ENCODE results near the gene AGBL1. TPM values are rescaled to one million over a fixed set of nuclear protein-coding genes. Genes with fewer than 3 reads are reported as not detected.

AGBL1 gene
- total and polyA plus RNA-seq, 2 experiments from 2014 or later: 0.06 to 0.11 TPM

DNA sequence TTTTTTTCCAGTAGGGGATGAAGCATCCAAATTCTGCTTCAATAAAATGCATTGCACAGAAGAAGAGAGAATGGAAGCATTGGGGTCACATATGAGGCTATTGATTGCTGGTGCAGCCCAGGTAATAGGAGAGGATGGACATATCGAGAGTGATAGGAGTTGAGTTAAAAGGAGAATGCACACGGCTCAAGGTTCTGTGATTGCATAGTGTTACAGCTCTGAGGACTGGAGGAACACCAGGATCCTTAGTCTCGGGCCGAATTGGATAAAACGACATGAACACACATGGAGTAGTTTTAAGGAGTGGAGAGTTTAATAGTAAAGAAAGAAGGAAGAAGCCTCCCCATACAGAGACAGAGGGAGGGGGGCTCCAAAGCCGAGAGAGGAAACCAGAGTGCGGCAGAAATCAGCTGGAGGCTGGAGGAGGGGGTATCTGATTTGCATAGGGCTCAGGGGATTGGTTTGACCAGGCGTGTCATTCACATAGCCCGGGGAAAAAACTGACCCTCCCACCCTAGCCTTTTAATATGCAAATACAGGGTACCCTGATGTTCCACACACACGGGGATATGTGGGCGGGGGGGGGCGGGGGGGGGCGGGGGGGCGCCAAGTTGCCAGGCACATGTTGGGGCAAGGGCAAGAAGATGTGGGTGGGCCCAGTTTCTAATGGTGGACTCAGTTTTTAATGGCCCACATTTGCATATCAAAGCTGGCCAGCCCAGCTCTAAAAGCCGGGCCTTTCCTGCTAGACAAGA is 156.9 kb downstream of the AGBL1 start:
- DNase-seq (ENCODE audit: low read depth in 1 of 2, low spot score in 1 of 2): peak in 1 of 2 donors; percentile 23
- H3K4me1 ChIP-seq (ENCODE audit: low read depth): no peaks in the 10 kb centered on the region
- H3K9me3 ChIP-seq (ENCODE audit: low read depth): no peaks in the 10 kb centered on the region
- H3K27ac ChIP-seq: no peak overlapping the region
- TF ChIP-seq, protein P1, sequence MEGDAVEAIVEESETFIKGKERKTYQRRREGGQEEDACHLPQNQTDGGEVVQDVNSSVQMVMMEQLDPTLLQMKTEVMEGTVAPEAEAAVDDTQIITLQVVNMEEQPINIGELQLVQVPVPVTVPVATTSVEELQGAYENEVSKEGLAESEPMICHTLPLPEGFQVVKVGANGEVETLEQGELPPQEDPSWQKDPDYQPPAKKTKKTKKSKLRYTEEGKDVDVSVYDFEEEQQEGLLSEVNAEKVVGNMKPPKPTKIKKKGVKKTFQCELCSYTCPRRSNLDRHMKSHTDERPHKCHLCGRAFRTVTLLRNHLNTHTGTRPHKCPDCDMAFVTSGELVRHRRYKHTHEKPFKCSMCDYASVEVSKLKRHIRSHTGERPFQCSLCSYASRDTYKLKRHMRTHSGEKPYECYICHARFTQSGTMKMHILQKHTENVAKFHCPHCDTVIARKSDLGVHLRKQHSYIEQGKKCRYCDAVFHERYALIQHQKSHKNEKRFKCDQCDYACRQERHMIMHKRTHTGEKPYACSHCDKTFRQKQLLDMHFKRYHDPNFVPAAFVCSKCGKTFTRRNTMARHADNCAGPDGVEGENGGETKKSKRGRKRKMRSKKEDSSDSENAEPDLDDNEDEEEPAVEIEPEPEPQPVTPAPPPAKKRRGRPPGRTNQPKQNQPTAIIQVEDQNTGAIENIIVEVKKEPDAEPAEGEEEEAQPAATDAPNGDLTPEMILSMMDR (IDR thresholded peaks at IDR 0.05; ENCODE audit: low read depth, low read length): no peak
- no peaks in the 10 kb centered on the region for H3K27me3 ChIP-seq
- no peaks in the 10 kb centered on the region for H3K36me3 ChIP-seq
- no peak overlapping the region for H3K4me3 ChIP-seq

DNA sequence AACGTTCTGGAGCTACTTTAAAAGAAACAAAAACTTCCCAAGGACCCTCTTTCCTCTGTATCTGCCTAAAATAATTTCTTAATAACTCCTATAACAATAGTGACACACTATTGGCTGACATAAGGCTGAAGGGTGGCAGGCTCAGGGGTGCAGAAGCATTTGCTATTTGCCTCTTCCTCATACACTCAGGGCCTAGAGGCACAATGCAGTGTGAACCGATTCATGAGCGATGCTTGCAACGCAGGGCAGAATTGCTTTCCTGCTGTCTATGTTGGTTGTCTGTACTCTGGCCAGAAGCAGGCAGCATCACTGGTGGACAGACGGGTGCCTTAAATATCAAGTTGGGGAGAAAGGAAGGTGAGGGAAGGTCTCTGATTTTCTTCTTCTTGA is 157.4 kb downstream of the AGBL1 start:
- Histone ChIP-seq H3K4me3 (no peak overlapping the region), H3K27me3 (no peaks in the 10 kb centered on the region), H3K9me3 (ENCODE audit: low read depth) (no peaks in the 10 kb centered on the region), H3K4me1 (ENCODE audit: low read depth) (no peaks in the 10 kb centered on the region), H3K27ac (no peak overlapping the region), H3K36me3 (no peaks in the 10 kb centered on the region)
- no peak for DNase-seq (ENCODE audit: low read depth in 1 of 2, low spot score in 1 of 2)
- TF ChIP-seq, protein P1 (IDR thresholded peaks at IDR 0.05; ENCODE audit: low read depth, low read length): no peak

GRCh38 chr15:86247249-86247955 is 167.7 kb downstream of the AGBL1 start:
- Histone ChIP-seq H3K4me1 (ENCODE audit: low read depth) (no peaks in the 10 kb centered on the region), H3K9me3 (ENCODE audit: low read depth) (no peaks in the 10 kb centered on the region), H3K36me3 (no peaks in the 10 kb centered on the region), H3K27ac (no peak overlapping the region), H3K4me3 (no peak overlapping the region), H3K27me3 (no peaks in the 10 kb centered on the region)
- DNase-seq (ENCODE audit: low read depth in 1 of 2, low spot score in 1 of 2): no peak
- TF ChIP-seq, protein P1 (IDR thresholded peaks at IDR 0.05; ENCODE audit: low read depth, low read length): no peak

DNA sequence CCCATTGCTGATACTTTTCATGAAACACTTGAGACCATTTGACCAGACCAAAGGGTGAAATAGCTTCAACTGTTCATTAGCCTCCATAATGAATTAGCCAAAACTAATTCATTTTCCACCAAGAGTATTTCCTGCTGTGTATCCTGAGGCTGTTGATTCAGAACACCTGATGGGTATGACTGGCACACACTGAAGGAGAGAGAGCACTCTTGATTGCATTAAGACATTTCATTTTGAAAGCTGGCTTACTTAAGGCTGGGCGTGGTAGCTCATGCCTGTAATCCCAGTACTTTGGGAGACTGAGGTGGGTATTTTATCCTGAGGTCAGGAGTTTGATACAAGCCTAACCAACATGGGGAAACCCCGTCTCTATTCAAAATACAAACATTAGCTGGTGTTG is 175.6 kb downstream of the AGBL1 start:
- H3K27me3 ChIP-seq: no peaks in the 10 kb centered on the region
- no peaks in the 10 kb centered on the region for H3K36me3 ChIP-seq
- TF ChIP-seq, protein P1 (IDR thresholded peaks at IDR 0.05; ENCODE audit: low read depth, low read length): no peak
- no peak overlapping the region for H3K27ac ChIP-seq
- no peaks in the 10 kb centered on the region for H3K9me3 ChIP-seq (ENCODE audit: low read depth)
- peaks cover 6% of the 10 kb centered on the region for H3K4me1 ChIP-seq (ENCODE audit: low read depth)
- no peak for DNase-seq (ENCODE audit: low read depth in 1 of 2, low spot score in 1 of 2)
- H3K4me3 ChIP-seq: no peak overlapping the region

DNA sequence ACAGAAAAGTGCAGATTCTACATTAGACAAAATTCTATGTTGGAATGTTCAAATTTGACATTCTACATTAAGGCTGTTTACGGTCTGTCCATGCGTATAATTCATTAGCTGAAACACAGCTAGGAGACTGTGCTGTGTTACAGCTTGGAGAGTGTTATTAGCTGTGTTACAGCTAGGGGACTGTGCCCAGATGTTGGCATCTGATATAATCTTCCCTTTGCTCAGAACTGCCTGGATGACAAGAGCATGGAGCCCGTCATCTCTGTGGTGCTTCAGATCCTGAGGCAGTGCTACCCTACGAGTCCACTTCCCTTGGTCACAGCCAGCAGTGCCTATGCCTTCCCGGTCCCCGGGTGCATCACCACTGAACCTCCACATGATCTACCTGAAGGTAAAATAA is 177.0 kb downstream of the AGBL1 start:
- TF ChIP-seq, protein P1 (IDR thresholded peaks at IDR 0.05; ENCODE audit: low read depth, low read length): no peak
- Histone ChIP-seq H3K27me3 (no peaks in the 10 kb centered on the region), H3K4me3 (no peak overlapping the region), H3K9me3 (ENCODE audit: low read depth) (no peaks in the 10 kb centered on the region), H3K36me3 (no peaks in the 10 kb centered on the region), H3K4me1 (ENCODE audit: low read depth) (peaks cover 6% of the 10 kb centered on the region), H3K27ac (no peak overlapping the region)
- no peak for DNase-seq (ENCODE audit: low read depth in 1 of 2, low spot score in 1 of 2)

Data from cardiac muscle cell (in vitro differentiated cells and primary cell).